ENCODE results near the gene ZNF782.
"Not testable (repeated sequence)": the region's sequence is repeated elsewhere in the genome, so short reads cannot be mapped to it uniquely, and the experiment has no call there.

The ZNF782 gene

DNA sequence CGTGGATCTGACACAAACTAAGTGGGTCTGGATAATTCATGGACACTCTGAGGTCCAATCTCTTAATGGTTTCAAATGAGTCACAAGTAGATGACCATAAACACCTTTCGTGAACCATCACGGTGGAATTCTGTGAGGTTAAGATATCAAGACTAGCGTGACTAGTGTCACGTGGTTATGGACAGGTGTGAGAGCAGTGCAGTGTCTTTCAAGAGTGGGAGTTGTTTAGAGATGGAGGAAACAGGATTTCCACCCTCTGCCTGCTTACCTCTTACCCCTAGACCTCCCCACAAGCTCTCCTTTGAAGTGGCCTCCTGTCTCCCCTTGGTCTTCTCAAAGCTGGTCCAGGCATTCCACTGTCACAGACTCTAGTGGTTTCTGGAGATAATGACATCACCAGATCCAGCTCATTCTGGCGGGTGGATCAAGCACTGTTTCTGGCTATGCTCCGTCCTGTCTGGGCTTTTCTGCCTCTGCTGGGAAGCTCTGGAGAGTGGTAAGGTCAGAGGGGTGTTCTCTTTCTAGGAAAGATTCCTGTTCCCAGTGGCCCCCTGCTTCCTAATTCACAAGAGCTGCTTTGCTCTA lies 20.0 kb upstream of the ZNF782 start:
- H3K9me3 ChIP-seq (ENCODE audit: control insufficient read depth, low read length) = no peaks in the 10 kb centered on the region
- no peaks in the 10 kb centered on the region for H3K4me1 ChIP-seq (ENCODE audit: control insufficient read depth, insufficient read depth, low read length)
- no peak overlapping the region for H3K27ac ChIP-seq (ENCODE audit: insufficient read depth, low read depth, low read length, poor library complexity, severe bottlenecking)
- H3K4me3 ChIP-seq (ENCODE audit: insufficient read depth, low read depth, low read length) = no peak overlapping the region
- 90 to 94% methylated on average over 7 of the region's 7 CpGs for whole genome bisulfite sequencing, 2 experiments
- no peaks in the 10 kb centered on the region for H3K36me3 ChIP-seq (ENCODE audit: control insufficient read depth, insufficient read depth, low read length)
- peaks cover 43% of the 10 kb centered on the region for H3K27me3 ChIP-seq (ENCODE audit: control insufficient read depth, insufficient read depth, low read length, poor library complexity, severe bottlenecking)

DNA sequence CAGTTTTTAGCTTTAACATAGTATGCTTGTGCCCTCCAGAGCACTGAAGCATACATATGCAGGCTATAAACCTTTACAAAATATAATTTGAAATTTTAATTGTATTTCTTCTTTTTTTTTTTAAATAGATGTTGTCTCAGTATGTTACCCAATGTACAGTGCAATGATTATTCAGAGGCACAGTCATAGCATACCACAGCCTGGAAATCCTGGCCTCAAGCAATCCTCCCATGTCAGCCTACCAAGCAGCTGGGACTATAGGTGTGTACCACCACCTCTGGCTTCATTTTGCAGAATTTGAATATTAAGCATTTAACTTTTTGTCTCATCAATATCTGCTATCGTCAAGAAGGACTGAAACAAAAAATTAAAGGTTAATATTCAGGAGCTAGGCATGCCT lies 16.9 kb upstream of the ZNF782 start:
- Histone ChIP-seq H3K27me3 (ENCODE audit: control insufficient read depth, insufficient read depth, low read length, poor library complexity, severe bottlenecking) (peaks cover 24% of the 10 kb centered on the region), H3K27ac (ENCODE audit: insufficient read depth, low read depth, low read length, poor library complexity, severe bottlenecking) (no peak overlapping the region), H3K4me3 (ENCODE audit: insufficient read depth, low read depth, low read length) (no peak overlapping the region), H3K9me3 (ENCODE audit: control insufficient read depth, low read length) (no peaks in the 10 kb centered on the region), H3K4me1 (ENCODE audit: control insufficient read depth, insufficient read depth, low read length) (no peaks in the 10 kb centered on the region), H3K36me3 (ENCODE audit: control insufficient read depth, insufficient read depth, low read length) (no peaks in the 10 kb centered on the region)
- WGBS, 2 experiments = 88 to 95% methylated on average over 1 of the region's 1 CpG

DNA sequence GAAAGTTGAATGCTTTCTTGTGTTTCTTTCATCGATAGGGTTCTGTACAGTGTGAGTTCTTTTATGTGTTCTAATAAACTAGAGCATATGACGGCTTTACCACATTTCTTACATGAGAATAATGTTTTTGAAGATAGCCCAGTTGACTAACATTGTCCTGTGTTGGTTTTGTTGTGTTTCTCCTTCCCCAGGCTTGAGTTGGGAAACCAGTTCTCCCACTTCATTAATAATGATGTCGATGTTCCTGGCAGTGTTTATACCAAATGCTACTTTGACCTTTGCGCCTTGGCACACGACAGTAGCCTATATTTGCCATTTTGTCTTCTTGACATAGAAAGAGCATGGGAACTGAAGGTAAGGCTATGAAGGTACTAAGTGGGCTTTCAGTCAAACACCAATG lies 14.4 kb upstream of the ZNF782 start:
- Histone ChIP-seq H3K36me3 (ENCODE audit: control insufficient read depth, insufficient read depth, low read length) (no peaks in the 10 kb centered on the region), H3K27me3 (ENCODE audit: control insufficient read depth, insufficient read depth, low read length, poor library complexity, severe bottlenecking) (peaks cover 6% of the 10 kb centered on the region), H3K27ac (ENCODE audit: insufficient read depth, low read depth, low read length, poor library complexity, severe bottlenecking) (no peak overlapping the region), H3K4me3 (ENCODE audit: insufficient read depth, low read depth, low read length) (no peak overlapping the region), H3K4me1 (ENCODE audit: control insufficient read depth, insufficient read depth, low read length) (no peaks in the 10 kb centered on the region), H3K9me3 (ENCODE audit: control insufficient read depth, low read length) (no peaks in the 10 kb centered on the region)
- 87 to 99% methylated on average over 3 to 5 of the region's 5 CpGs for WGBS, 2 experiments

DNA sequence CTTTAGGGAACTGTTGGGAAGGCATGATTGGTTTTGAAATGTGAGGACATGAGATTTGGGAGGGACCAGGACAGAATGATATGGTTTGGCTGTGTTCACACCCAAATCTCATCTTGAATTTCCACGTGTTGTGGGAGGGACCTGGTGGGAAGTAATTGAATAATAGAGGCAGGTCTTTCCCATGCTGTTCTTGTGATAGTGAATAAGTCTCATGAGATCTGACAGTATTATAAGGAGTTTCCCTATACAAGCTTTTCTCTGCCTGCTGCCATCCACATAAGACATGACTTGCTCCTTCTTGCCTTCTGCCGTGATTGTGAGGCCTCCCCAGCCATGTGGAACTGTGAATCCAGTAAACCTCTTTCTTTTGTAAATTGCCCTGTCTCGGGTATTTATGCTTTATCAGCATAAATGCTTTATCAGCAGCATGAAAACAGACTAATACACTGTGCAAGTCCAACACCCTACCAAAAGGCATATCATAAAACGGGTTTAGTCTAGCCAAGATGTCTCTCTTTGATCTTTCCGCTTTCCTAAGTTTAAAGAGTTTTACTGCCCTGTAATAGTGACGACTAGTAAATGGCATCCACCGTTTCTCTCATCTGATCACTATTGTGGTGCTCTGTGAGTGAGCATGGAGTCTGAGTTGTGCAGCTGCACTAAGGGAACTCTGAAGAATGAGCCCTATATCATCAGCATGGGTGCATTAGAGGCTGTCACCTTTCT lies 12.9 kb upstream of the ZNF782 start:
- no peaks in the 10 kb centered on the region for H3K36me3 ChIP-seq (ENCODE audit: control insufficient read depth, insufficient read depth, low read length)
- H3K9me3 ChIP-seq (ENCODE audit: control insufficient read depth, low read length) = no peaks in the 10 kb centered on the region
- H3K27me3 ChIP-seq (ENCODE audit: control insufficient read depth, insufficient read depth, low read length, poor library complexity, severe bottlenecking) = no peaks in the 10 kb centered on the region
- H3K4me1 ChIP-seq (ENCODE audit: control insufficient read depth, insufficient read depth, low read length) = no peaks in the 10 kb centered on the region
- H3K4me3 ChIP-seq (ENCODE audit: insufficient read depth, low read depth, low read length) = no peak overlapping the region
- 85 to 90% methylated on average over 7 of the region's 7 CpGs for WGBS, 2 experiments
- no peak overlapping the region for H3K27ac ChIP-seq (ENCODE audit: insufficient read depth, low read depth, low read length, poor library complexity, severe bottlenecking)

DNA sequence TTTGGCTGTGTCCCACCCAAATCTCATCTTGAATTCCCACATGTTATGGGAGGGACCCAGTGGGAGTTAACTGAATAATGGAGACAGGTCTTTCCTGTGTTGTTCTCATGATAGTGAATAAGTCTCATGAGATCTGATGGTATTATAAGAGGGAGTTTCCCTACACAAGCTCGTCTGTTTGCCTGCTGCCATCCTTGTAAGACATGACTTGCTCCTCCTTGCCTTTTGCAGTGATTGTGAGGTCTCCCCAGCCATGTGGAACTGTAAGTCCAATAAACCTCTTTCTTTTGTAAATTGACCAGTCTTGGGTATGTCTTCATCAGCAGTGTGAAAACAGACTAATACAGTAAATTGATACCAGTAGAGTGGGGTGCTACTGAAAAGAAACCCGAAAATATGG lies 10.9 kb upstream of the ZNF782 start:
- not testable (repeated sequence) for H3K9me3 ChIP-seq (ENCODE audit: control insufficient read depth, low read length); H3K36me3 ChIP-seq (ENCODE audit: control insufficient read depth, insufficient read depth, low read length); H3K4me3 ChIP-seq (ENCODE audit: insufficient read depth, low read depth, low read length); H3K27me3 ChIP-seq (ENCODE audit: control insufficient read depth, insufficient read depth, low read length, poor library complexity, severe bottlenecking); H3K4me1 ChIP-seq (ENCODE audit: control insufficient read depth, insufficient read depth, low read length); H3K27ac ChIP-seq (ENCODE audit: insufficient read depth, low read depth, low read length, poor library complexity, severe bottlenecking)
- WGBS, 2 experiments = 88 to 91% methylated on average over 2 of the region's 2 CpGs

DNA sequence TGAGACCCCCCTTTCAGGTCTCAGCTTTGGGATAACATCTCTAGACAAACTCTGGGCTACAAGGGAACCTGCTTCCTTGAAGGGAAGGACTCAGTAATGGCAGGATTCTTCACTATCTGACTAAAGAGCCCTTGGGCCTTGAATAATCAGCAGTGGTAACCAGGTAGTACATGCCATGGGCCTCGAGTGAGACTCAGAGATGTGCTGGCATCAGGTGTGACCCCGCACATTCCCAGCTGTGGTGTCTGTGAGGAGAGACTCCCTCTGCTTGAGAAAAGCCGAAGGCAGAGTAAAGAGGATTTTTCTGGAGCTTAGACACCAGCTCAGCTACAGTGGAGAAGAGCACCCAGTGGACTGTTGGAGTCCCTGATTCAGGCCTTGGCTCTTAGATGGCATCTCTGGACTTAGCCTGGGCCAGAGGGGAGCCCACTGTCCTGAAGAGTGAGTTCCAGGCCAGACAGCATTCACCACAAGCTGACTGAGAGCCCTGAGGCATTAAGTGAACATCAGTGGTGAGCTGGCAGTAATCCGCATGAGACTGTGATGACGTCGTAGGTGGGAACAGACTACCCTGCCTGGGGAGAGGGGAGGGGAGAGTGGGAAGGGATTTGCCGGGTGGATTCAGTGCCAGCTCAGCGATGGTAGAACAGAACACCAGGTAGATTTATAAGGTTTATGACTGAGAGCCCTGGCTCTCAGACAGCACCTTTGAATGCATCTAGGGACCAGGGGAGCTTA lies 5.3 kb upstream of the ZNF782 start:
- Histone ChIP-seq H3K4me3 (ENCODE audit: insufficient read depth, low read depth, low read length) (no peak overlapping the region), H3K27ac (ENCODE audit: insufficient read depth, low read depth, low read length, poor library complexity, severe bottlenecking) (no peak overlapping the region), H3K27me3 (ENCODE audit: control insufficient read depth, insufficient read depth, low read length, poor library complexity, severe bottlenecking) (no peaks in the 10 kb centered on the region), H3K4me1 (ENCODE audit: control insufficient read depth, insufficient read depth, low read length) (no peaks in the 10 kb centered on the region), H3K36me3 (ENCODE audit: control insufficient read depth, insufficient read depth, low read length) (no peaks in the 10 kb centered on the region), H3K9me3 (ENCODE audit: control insufficient read depth, low read length) (no peaks in the 10 kb centered on the region)
- 74% methylated on average over 8 of the region's 8 CpGs for WGBS, 2 experiments

DNA sequence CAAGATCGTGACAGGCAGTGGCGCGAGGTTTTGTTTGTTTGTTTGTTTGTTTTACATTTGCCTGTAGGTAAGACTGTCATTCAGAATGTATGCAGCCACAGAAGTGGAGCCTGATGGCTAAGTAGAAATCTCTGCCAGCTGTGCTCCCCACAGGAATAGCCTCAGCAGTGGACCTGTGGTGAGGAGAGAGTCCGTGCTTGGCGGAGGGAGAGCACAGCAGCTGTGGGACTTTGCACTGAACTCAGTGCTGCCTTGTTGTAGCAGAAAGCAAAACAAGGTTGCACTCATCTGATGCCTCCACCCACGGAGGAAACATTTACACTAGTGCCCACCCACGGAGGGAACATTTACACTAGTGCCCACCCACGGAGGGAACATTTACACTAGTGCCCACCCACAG lies 4.4 kb upstream of the ZNF782 start:
- Histone ChIP-seq H3K4me1 (ENCODE audit: control insufficient read depth, insufficient read depth, low read length) (no peaks in the 10 kb centered on the region), H3K36me3 (ENCODE audit: control insufficient read depth, insufficient read depth, low read length) (no peaks in the 10 kb centered on the region), H3K27me3 (ENCODE audit: control insufficient read depth, insufficient read depth, low read length, poor library complexity, severe bottlenecking) (no peaks in the 10 kb centered on the region), H3K4me3 (ENCODE audit: insufficient read depth, low read depth, low read length) (no peak overlapping the region), H3K27ac (ENCODE audit: insufficient read depth, low read depth, low read length, poor library complexity, severe bottlenecking) (no peak overlapping the region), H3K9me3 (ENCODE audit: control insufficient read depth, low read length) (no peaks in the 10 kb centered on the region)
- 80 to 82% methylated on average over 8 of the region's 8 CpGs for WGBS, 2 experiments

DNA sequence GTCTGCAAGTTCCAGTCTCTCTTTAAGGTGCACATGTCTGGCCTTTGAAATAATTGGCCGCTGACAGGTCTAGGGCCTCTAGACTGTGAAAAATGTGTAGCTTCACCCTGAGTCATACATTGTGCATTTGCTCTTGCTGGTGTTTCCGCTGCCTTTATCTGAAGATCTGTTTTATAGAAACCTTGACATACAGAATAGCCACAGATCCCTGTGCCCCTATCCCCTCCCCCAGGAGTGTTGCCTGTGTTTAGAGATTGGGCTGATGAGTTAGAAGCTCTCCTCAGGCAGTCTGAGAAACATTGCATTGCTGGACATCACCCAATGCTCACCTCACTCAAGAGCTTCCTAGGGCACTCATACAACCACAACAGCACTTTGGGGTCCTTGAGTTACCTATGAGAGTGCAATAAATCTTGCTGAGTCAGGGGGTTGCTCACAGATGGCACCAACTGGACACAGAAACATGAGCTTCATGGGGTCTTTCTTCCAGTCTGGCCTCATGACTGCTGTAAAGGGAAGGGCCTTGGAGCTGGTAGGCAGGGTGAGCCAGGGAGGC lies 3.8 kb upstream of the ZNF782 start:
- Histone ChIP-seq H3K36me3 (ENCODE audit: control insufficient read depth, insufficient read depth, low read length) (no peaks in the 10 kb centered on the region), H3K27me3 (ENCODE audit: control insufficient read depth, insufficient read depth, low read length, poor library complexity, severe bottlenecking) (no peaks in the 10 kb centered on the region), H3K9me3 (ENCODE audit: control insufficient read depth, low read length) (no peaks in the 10 kb centered on the region), H3K4me1 (ENCODE audit: control insufficient read depth, insufficient read depth, low read length) (peaks cover 2% of the 10 kb centered on the region), H3K27ac (ENCODE audit: insufficient read depth, low read depth, low read length, poor library complexity, severe bottlenecking) (no peak overlapping the region), H3K4me3 (ENCODE audit: insufficient read depth, low read depth, low read length) (no peak overlapping the region)
- WGBS, 2 experiments = 96 to 97% methylated on average over 2 of the region's 2 CpGs

DNA sequence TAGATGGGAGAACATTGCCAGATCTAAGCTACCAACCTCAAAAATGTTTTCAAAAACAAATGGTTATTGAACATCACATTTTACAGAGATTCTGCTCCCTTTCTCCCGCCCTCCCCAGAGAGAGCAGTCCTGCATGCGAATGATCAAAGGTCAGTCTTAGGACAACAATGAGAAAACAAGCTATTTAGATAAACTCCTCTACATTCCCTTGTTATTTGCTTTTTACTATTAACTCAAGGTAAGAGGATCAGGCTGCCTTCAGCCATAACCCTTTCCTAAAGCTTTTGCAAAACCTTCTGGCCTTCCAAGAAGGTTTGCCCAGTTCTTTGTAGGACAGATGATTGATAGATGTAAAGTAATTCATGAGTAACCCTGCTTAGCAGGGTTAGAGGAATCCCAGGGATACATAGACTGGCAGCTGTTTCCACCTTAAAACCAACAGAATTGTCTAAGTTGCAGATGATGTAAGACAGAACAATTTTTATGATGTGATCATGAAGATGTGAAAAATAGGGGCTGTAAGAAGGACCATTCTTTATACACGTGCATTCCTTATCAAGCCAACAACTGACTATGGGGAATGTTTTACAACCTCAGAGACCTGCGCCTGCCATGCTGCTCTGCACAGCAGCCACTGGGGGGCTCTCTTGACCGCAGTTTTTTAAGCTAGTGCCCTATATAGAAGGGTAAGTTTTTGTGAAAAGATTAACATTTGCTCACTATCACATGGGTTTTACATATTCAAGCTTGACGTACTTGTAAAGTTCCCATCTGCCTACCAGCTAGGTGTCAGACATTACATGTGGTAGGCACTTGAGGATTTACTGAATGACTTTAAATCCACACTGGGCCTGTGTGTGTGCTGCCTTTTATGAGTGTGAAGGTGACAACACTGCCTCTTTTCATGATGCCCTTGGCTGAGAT lies 2.3 kb upstream of the ZNF782 start:
- 25 to 27% methylated on average over 5 to 6 of the region's 6 CpGs for WGBS, 2 experiments
- H3K36me3 ChIP-seq (ENCODE audit: control insufficient read depth, insufficient read depth, low read length) = no peaks in the 10 kb centered on the region
- H3K27ac ChIP-seq (ENCODE audit: insufficient read depth, low read depth, low read length, poor library complexity, severe bottlenecking) = no peak overlapping the region
- H3K27me3 ChIP-seq (ENCODE audit: control insufficient read depth, insufficient read depth, low read length, poor library complexity, severe bottlenecking) = no peaks in the 10 kb centered on the region
- H3K4me1 ChIP-seq (ENCODE audit: control insufficient read depth, insufficient read depth, low read length) = peaks cover 5% of the 10 kb centered on the region
- no peak overlapping the region for H3K4me3 ChIP-seq (ENCODE audit: insufficient read depth, low read depth, low read length)
- H3K9me3 ChIP-seq (ENCODE audit: control insufficient read depth, low read length) = no peaks in the 10 kb centered on the region

Data from ectodermal cell (in vitro differentiated cells).